K562 (cell line): ENCODE measurements around the gene STS. TPM values are rescaled to one million over a fixed set of nuclear protein-coding genes. Genes with fewer than 3 reads are reported as not detected.

Experiments
- ATAC-seq: fragments of 200-7000 bp; cut with Tn5 transposase; 3 replicates; pipeline ENCODE4 v1.9.1; 2020; ENCODE audit warnings: moderate library complexity
- BruUV-seq: library from RNA; stranded (reverse); fragments of 400-500 nt; replicated peaks from 2 replicates; lab custom pipeline; 2021; lab: Mats Ljungman, UMichigan
- CTCF ChIA-PET: fragments of 300-600 bp; formaldehyde crosslinking; extraction: SDS; loops from one replicate; lab custom pipeline; 2021; ENCODE audit warnings: low intra/inter-chr PET ratio; lab: Yijun Ruan, JAX
- POLR2A ChIA-PET: fragments of 300-600, 350-650 bp; sonication (Branson Sonifier 250); formaldehyde crosslinking; extraction: SDS; loops from one replicate; lab custom pipeline; 2021; ENCODE audit warnings: antibody characterized with exemption, inconsistent platforms; lab: Yijun Ruan, JAX
- DNase-seq, 4 experiments: peaks; one replicate each; pipeline versions ENCODE4 v3.0.0 to v3.0.0-alpha.2; 2011 to 2018; ENCODE audit warnings: low spot score in 3 of 4, mixed read lengths in 3 of 4; ENCODE audit errors: extremely low read depth in 1 of 4
- FAIRE-seq: peaks from 2 replicates; lab custom pipeline; 2011; peaks lifted over from hg19 to GRCh38; lab: Jason Lieb, UNC
- H2AFZ ChIP-seq: 2 replicates; pipeline ENCODE4 v1.6.0; 2011; ENCODE audit warnings: low read depth, low read length, control low read depth, inconsistent platforms
- H3K27ac ChIP-seq: fragments of 200-600 bp; 3 replicates; pipeline ENCODE4 v1.8.0; 2011; ENCODE audit warnings: low read depth, mild to moderate bottlenecking, control low read depth, inconsistent platforms, low read length, moderate library complexity, mixed read lengths; ENCODE audit errors: extremely low read depth
- H3K27me3 ChIP-seq, 2 experiments: fragments of 300-600 bp in 1 of 2; 2 replicates in 1 of 2; 3 replicates in 1 of 2; pipeline versions ENCODE4 v1.6.0 to v1.8.0; 2011; ENCODE audit warnings: inconsistent platforms in 2 of 2, low read length in 2 of 2, mild to moderate bottlenecking in 1 of 2, mixed read lengths in 1 of 2, moderate library complexity in 1 of 2; ENCODE audit not compliant: control insufficient read depth in 2 of 2, insufficient read depth in 2 of 2
- H3K36me3 ChIP-seq: fragments of 300-600 bp; 3 replicates; pipeline ENCODE4 v1.8.0; 2011; ENCODE audit warnings: mild to moderate bottlenecking, low read length, inconsistent platforms; ENCODE audit not compliant: control insufficient read depth, insufficient read depth
- H3K4me1 ChIP-seq, 2 experiments: fragments of 200-600 bp in 1 of 2; replicated peaks in 1 of 2; 2 replicates in 1 of 2; 3 replicates in 1 of 2; pipeline versions ENCODE4 v1.5.1 to v1.8.0; 2011; ENCODE audit warnings: inconsistent platforms in 2 of 2, low read length in 2 of 2, mild to moderate bottlenecking in 1 of 2, mixed read lengths in 1 of 2, moderate library complexity in 1 of 2; ENCODE audit not compliant: control insufficient read depth in 2 of 2, insufficient read depth in 2 of 2
- H3K4me2 ChIP-seq: 2 replicates; pipeline ENCODE4 v1.6.1; 2011; ENCODE audit warnings: low read length, control low read depth, inconsistent platforms, mixed read lengths; ENCODE audit not compliant: insufficient read depth
- H3K4me3 ChIP-seq: fragments of 200-600 bp; sonication (generic), shearing (Covaris generic); 2 replicates; pipeline ENCODE4 v1.5.1; 2016; ENCODE audit warnings: control low read depth, inconsistent platforms
- H3K79me2 ChIP-seq: fragments of 200-600 bp; 3 replicates; pipeline ENCODE4 v1.8.0; 2011; ENCODE audit warnings: low read length, inconsistent platforms; ENCODE audit not compliant: control insufficient read depth, insufficient read depth
- H3K9ac ChIP-seq, 2 experiments: 2 replicates each; pipeline versions ENCODE4 v1.6.0 to v1.6.1; 2011; ENCODE audit warnings: low read depth in 2 of 2, low read length in 2 of 2, control low read depth in 1 of 2, inconsistent platforms in 1 of 2, mild to moderate bottlenecking in 1 of 2, mixed read lengths in 1 of 2; ENCODE audit not compliant: insufficient read depth in 1 of 2
- H3K9me1 ChIP-seq: one replicate; pipeline ENCODE4 v1.6.0; 2011; ENCODE audit warnings: inconsistent platforms, mild to moderate bottlenecking, low read length, moderate library complexity; ENCODE audit not compliant: control insufficient read depth, insufficient read depth
- H3K9me3 ChIP-seq: replicated peaks from 2 replicates; pipeline ENCODE4 v1.5.1; 2011; ENCODE audit warnings: low read depth, low read length, inconsistent platforms; ENCODE audit not compliant: control insufficient read depth, insufficient read depth
- H4K20me1 ChIP-seq: replicated peaks from 2 replicates; pipeline ENCODE4 v1.6.1; 2011; ENCODE audit warnings: low read length, inconsistent platforms, mixed read lengths; ENCODE audit not compliant: control insufficient read depth, insufficient read depth
- HIVEP1 ChIP-seq: fragments of 250-450 bp; sonication (Bioruptor Pico); IDR thresholded peaks from 2 replicates; pipeline ENCODE4 v1.4.0; 2020; ENCODE audit warnings: mild to moderate bottlenecking
- IRF2 ChIP-seq: sonication (generic); formaldehyde crosslinking; IDR thresholded peaks from 2 replicates; pipeline ENCODE4 v1.8.1; 2022; ENCODE audit warnings: mild to moderate bottlenecking, missing genetic modification reagents
- MECOM ChIP-seq: fragments of 250-450 bp; sonication (Bioruptor Pico); IDR thresholded peaks from 2 replicates; pipeline ENCODE4 v1.8.0; 2022; ENCODE audit warnings: inconsistent platforms
- PPARD ChIP-seq: fragments of 250-450 bp; sonication (Bioruptor Pico); IDR thresholded peaks from 2 replicates; pipeline ENCODE4 v1.8.0; 2022; ENCODE audit warnings: inconsistent platforms, mild to moderate bottlenecking, moderate library complexity
- SMARCB1 ChIP-seq: IDR thresholded peaks from 2 replicates; pipeline ENCODE4 v1.6.1; 2011; ENCODE audit warnings: improper control_type of control experiment, low read depth; ENCODE audit not compliant: insufficient read length
- SRF ChIP-seq, 2 experiments: fragments of 250-450, 450-650 bp in 1 of 2; sonication (Bioruptor Pico) in 1 of 2; sonication (generic) in 1 of 2; formaldehyde crosslinking; IDR thresholded peaks; 2 replicates each; pipeline versions ENCODE4 v1.5.0 to v1.5.1; 2020 to 2022; ENCODE audit warnings: mild to moderate bottlenecking in 1 of 2, missing genetic modification reagents in 1 of 2
- STAT6 ChIP-seq: sonication (generic); formaldehyde crosslinking; IDR thresholded peaks from 2 replicates; pipeline ENCODE4 v1.8.1; 2023; ENCODE audit warnings: mild to moderate bottlenecking, missing genetic modification reagents
- ZNF561 ChIP-seq: fragments of 450-650 bp; formaldehyde crosslinking; conservative IDR thresholded peaks from 2 replicates; pipeline ENCODE4 v1.4.0; 2020; ENCODE audit warnings: mild to moderate bottlenecking, moderate library complexity
- WGBS: fragments of 100-300 bp; shearing (Covaris generic); methylation state at CpG from one replicate; pipeline ENCODE4 v1.1.6; 2016; ENCODE audit warnings: low coverage, mixed read lengths; ENCODE audit not compliant: insufficient coverage; ENCODE audit errors: missing lambda C conversion rate; 5-methylcytosine and 5-hydroxymethylcytosine counted together
- in situ Hi-C: fragments of 300-500 bp; cut with MboI; formaldehyde crosslinking; loops from 4 replicates; pipeline ENCODE4 v1.15.0; 2018; ENCODE audit warnings: inconsistent platforms, mixed read lengths
- intact Hi-C: fragments of 100-400 bp; cut with micrococcal nuclease; formaldehyde crosslinking; loops from 2 replicates; pipeline ENCODE4 v1.14.2; 2022
- polyA plus RNA-seq, 8 experiments: library from polyadenylated mRNA; depleted of rRNA in 4 of 8; stranded (reverse) in 5 of 8; unstranded in 3 of 8; fragments of >200 nt; fragmentation: Nextera tagmentation in 2 of 8; fragmentation: Illumina TruSeq in 1 of 8; extraction: Ambion mirVana in 2 of 8; extraction: Trizol in 1 of 8; gene quantifications; 2 replicates each; pipeline versions ENCODE4 v1.2.1 to v1.2.3, GENCODE V29; 2011 to 2014; ENCODE audit warnings: inconsistent platforms in 1 of 8, missing spikeins in 1 of 8
- total RNA-seq, 7 experiments: library from RNA; depleted of rRNA in 6 of 7; stranded (reverse); fragments of >200 nt in 6 of 7; fragmentation: Illumina TruSeq in 2 of 7; extraction: Trizol in 2 of 7; gene quantifications; 2 replicates each; pipeline versions ENCODE4 v1.2.1 to v1.2.3, GENCODE V29; 2011 to 2021; ENCODE audit warnings: low replicate concordance in 1 of 7

The STS gene
- total and polyA plus RNA-seq, 9 of the 15 experiments (the other 6 are each of a cell fraction or from before 2014, with no cell fraction given), result 0.14 to 1.3 (median 0.63) TPM

GRCh38 chrX:7154041-7154597 lies 6.6 kb downstream of the STS start:
- no peak for TF ChIP-seq SMARCB1
- TF ChIP-seq MECOM, result no peak
- no peak for TF ChIP-seq ZNF561 (CRISPR knock-in tag)
- TF ChIP-seq IRF2, result no peak
- TF ChIP-seq SRF (CRISPR knock-in tag; IDR thresholded peaks at IDR 0.05), result no peak
- TF ChIP-seq HIVEP1 (CRISPR knock-in tag), result no peak
- TF ChIP-seq STAT6, result no peak
- no peak for TF ChIP-seq PPARD (CRISPR knock-in tag)
- BruUV-seq, result no TSS peak
- CTCF ChIA-PET, result no interaction called here

More at GRCh38 chrX:7154041-7154597, 6.6 kb downstream of the STS start:
- Histone ChIP-seq H3K9ac (no peak overlapping the region), H3K4me3 (no peak overlapping the region), H2AFZ (no peak overlapping the region), H4K20me1 (no peaks in the 10 kb centered on the region), H3K4me1 (no peaks in the 10 kb centered on the region), H3K36me3 (no peaks in the 10 kb centered on the region), H3K27ac (no peak overlapping the region), H3K9me3 (no peaks in the 10 kb centered on the region), H3K79me2 (no peaks in the 10 kb centered on the region), H3K27me3 (no peaks in the 10 kb centered on the region), H3K4me2 (no peak overlapping the region), H3K9me1 (no peaks in the 10 kb centered on the region)
- in situ Hi-C loops, result no loop called here
- ATAC-seq (no peak), FAIRE-seq (no peak), DNase-seq (no peak)
- POLR2A ChIA-PET, result interaction anchor here (0.6 kb wide), 1 partner anchor 20 kb away, joined by 3 read pairs; no protein-coding TSS in a partner anchor
- intact Hi-C loops, result no loop called here
- 29% methylated on average over 7 of the region's 7 CpGs for WGBS
